ENCODE measurements around the gene DNAJB2. TPM values are rescaled to one million over a fixed set of nuclear protein-coding genes. Genes with fewer than 3 reads are reported as not detected.

Gene DNAJB2
- total RNA-seq, 1 donor from 2014 or later = 60.9 TPM

- DNase-seq (ENCODE audit: low read depth) = no peak
- Histone ChIP-seq H3K36me3 (ENCODE audit: control insufficient read depth, insufficient read depth, low read length) (no peaks in the 10 kb centered on the region), H3K27me3 (ENCODE audit: control insufficient read depth, insufficient read depth, low read length) (no peaks in the 10 kb centered on the region), H3K4me3 (ENCODE audit: low read depth, low read length) (no peak overlapping the region)
- TF ChIP-seq CTCF (IDR thresholded peaks at IDR 0.05; ENCODE audit: insufficient read depth, low read length, poor library complexity, severe bottlenecking) = no peak
Observed at GRCh38 chr2:219271021-219271420, 8.1 kb upstream of the DNAJB2 start.

GRCh38 chr2:219272356-219272755 lies 6.8 kb upstream of the DNAJB2 start:
- H3K36me3 ChIP-seq (ENCODE audit: control insufficient read depth, insufficient read depth, low read length) = no peaks in the 10 kb centered on the region
- DNase-seq (ENCODE audit: low read depth) = no peak
- H3K27me3 ChIP-seq (ENCODE audit: control insufficient read depth, insufficient read depth, low read length) = no peaks in the 10 kb centered on the region
- no peak overlapping the region for H3K4me3 ChIP-seq (ENCODE audit: low read depth, low read length)
- TF ChIP-seq CTCF (IDR thresholded peaks at IDR 0.05; ENCODE audit: insufficient read depth, low read length, poor library complexity, severe bottlenecking) = no peak

- Histone ChIP-seq H3K4me3 (ENCODE audit: low read depth, low read length) (no peak overlapping the region), H3K36me3 (ENCODE audit: control insufficient read depth, insufficient read depth, low read length) (no peaks in the 10 kb centered on the region), H3K27me3 (ENCODE audit: control insufficient read depth, insufficient read depth, low read length) (no peaks in the 10 kb centered on the region)
- TF ChIP-seq CTCF (IDR thresholded peaks at IDR 0.05; ENCODE audit: insufficient read depth, low read length, poor library complexity, severe bottlenecking) = no peak
- no peak for DNase-seq (ENCODE audit: low read depth)
Observed at GRCh38 chr2:219272995-219273394, 6.2 kb upstream of the DNAJB2 start.

- no peak for TF ChIP-seq CTCF (IDR thresholded peaks at IDR 0.05; ENCODE audit: insufficient read depth, low read length, poor library complexity, severe bottlenecking)
- Histone ChIP-seq H3K4me3 (ENCODE audit: low read depth, low read length) (no peak overlapping the region), H3K27me3 (ENCODE audit: control insufficient read depth, insufficient read depth, low read length) (no peaks in the 10 kb centered on the region), H3K36me3 (ENCODE audit: control insufficient read depth, insufficient read depth, low read length) (no peaks in the 10 kb centered on the region)
- DNase-seq (ENCODE audit: low read depth) = peak; percentile 70
Observed at GRCh38 chr2:219273937-219274336, 5.2 kb upstream of the DNAJB2 start.

GRCh38 chr2:219274361-219274921 lies 4.7 kb upstream of the DNAJB2 start:
- H3K27me3 ChIP-seq (ENCODE audit: control insufficient read depth, insufficient read depth, low read length) = no peaks in the 10 kb centered on the region
- DNase-seq (ENCODE audit: low read depth) = peak; percentile 86
- H3K4me3 ChIP-seq (ENCODE audit: low read depth, low read length) = no peak overlapping the region
- no peaks in the 10 kb centered on the region for H3K36me3 ChIP-seq (ENCODE audit: control insufficient read depth, insufficient read depth, low read length)
- no peak for TF ChIP-seq CTCF (IDR thresholded peaks at IDR 0.05; ENCODE audit: insufficient read depth, low read length, poor library complexity, severe bottlenecking)
